NCI-H2227 (cell line): ENCODE results near the gene SGMS2.

Source experiments
- DNase-seq: peaks from one replicate; lab custom pipeline; 2025; ENCODE audit not compliant: unreplicated experiment; lab: John Stamatoyannopoulos, UW

SGMS2 gene

GRCh38 chr4:107824350-107825071 lies at the start of gene SGMS2:
SGMS2 (plus strand) TSS chr4:107824932; CDS start chr4:107895554, 70,622 bp downstream.
- DNase-seq, result peak; percentile 16

- DNase-seq, result no peak
These were observed 46.8 kb upstream of the SGMS2 start for GRCh38 chr4:107777890-107778289.

- DNase-seq, result no peak
These were observed 45.8 kb upstream of the SGMS2 start for GRCh38 chr4:107778784-107779530.

GRCh38 chr4:107780665-107781064 lies 44.1 kb upstream of the SGMS2 start:
- no peak for DNase-seq

- no peak for DNase-seq
These were observed 32.8 kb upstream of the SGMS2 start for GRCh38 chr4:107791902-107792301.

GRCh38 chr4:107792711-107793110 lies 32.0 kb upstream of the SGMS2 start:
- no peak for DNase-seq

GRCh38 chr4:107793996-107794395 lies 30.7 kb upstream of the SGMS2 start:
- no peak for DNase-seq

- DNase-seq, result no peak
These were observed 24.9 kb upstream of the SGMS2 start for GRCh38 chr4:107799669-107800450.

- no peak for DNase-seq
These were observed 24.0 kb upstream of the SGMS2 start for GRCh38 chr4:107800706-107801105.

- no peak for DNase-seq
These were observed 22.9 kb upstream of the SGMS2 start for GRCh38 chr4:107801766-107802211.

GRCh38 chr4:107804956-107805355 lies 19.8 kb upstream of the SGMS2 start:
- DNase-seq, result no peak

GRCh38 chr4:107806196-107806595 lies 18.5 kb upstream of the SGMS2 start:
- DNase-seq, result no peak

GRCh38 chr4:107808572-107808971 lies 16.2 kb upstream of the SGMS2 start:
- no peak for DNase-seq

- no peak for DNase-seq
These were observed 15.5 kb upstream of the SGMS2 start for GRCh38 chr4:107809210-107809609.

GRCh38 chr4:107814758-107815157 lies 10.0 kb upstream of the SGMS2 start:
- DNase-seq, result no peak

- DNase-seq, result no peak
These were observed 9.6 kb upstream of the SGMS2 start for GRCh38 chr4:107815158-107815557.

GRCh38 chr4:107818301-107818910 lies 6.3 kb upstream of the SGMS2 start:
- DNase-seq, result no peak

- DNase-seq, result no peak
These were observed 822 bp upstream of the SGMS2 start for GRCh38 chr4:107823870-107824349.

- peak; percentile 5 for DNase-seq
These were observed 516 bp downstream of the SGMS2 start for GRCh38 chr4:107825072-107825824.

GRCh38 chr4:107826421-107826980 lies 1.8 kb downstream of the SGMS2 start:
- no peak for DNase-seq
